NCI-H2029 treated with DMSO at 0.1 percent for 48 hours (cell line): Measurements from ENCODE around the gene OR14A2.
"Not testable (repeated sequence)": the region's sequence is repeated elsewhere in the genome, so short reads cannot be mapped to it uniquely, and the experiment has no call there.

Source experiments
- DNase-seq: peaks from one replicate; lab custom pipeline; 2025; lab: John Stamatoyannopoulos, UW

OR14A2 gene

GRCh38 chr1:247748041-247748440 is at the start of gene OR14A2:
OR14A2 (minus strand) TSS chr1:247748141.
- DNase-seq, result no peak

GRCh38 chr1:247797518-247797917 is 49.6 kb upstream of the OR14A2 start:
- DNase-seq, result no peak

GRCh38 chr1:247769603-247770002 is 21.7 kb upstream of the OR14A2 start:
- DNase-seq, result no peak

- no peak for DNase-seq
These were observed 12.5 kb upstream of the OR14A2 start, which contains the start of gene OR1C1 for GRCh38 chr1:247760456-247760855. OR1C1 (minus strand) TSS chr1:247760556; CDS start chr1:247758406, 2,150 bp downstream.

- DNase-seq, result not testable (repeated sequence)
These were observed 6.4 kb upstream of the OR14A2 start for GRCh38 chr1:247754311-247754710.

GRCh38 chr1:247749870-247750269 is 1.9 kb upstream of the OR14A2 start:
- DNase-seq, result no peak

GRCh38 chr1:247747616-247748015 is 325 bp downstream of the OR14A2 start:
- DNase-seq, result no peak

- DNase-seq, result no peak
These were observed 1.5 kb downstream of the OR14A2 start for GRCh38 chr1:247746391-247746935.

GRCh38 chr1:247742215-247742760 is 5.7 kb downstream of the OR14A2 start:
- DNase-seq, result not testable (repeated sequence)

- DNase-seq, result no peak
These were observed 6.2 kb downstream of the OR14A2 start for GRCh38 chr1:247741756-247742155.

- DNase-seq, result no peak
These were observed 7.2 kb downstream of the OR14A2 start for GRCh38 chr1:247740721-247741120.

GRCh38 chr1:247738315-247738714 is 9.6 kb downstream of the OR14A2 start, which contains the start of gene OR14K1:
OR14K1 (plus strand) TSS chr1:247738615; CDS start chr1:247738615, 0 bp downstream.
- DNase-seq, result no peak

- no peak for DNase-seq
These were observed 26.7 kb downstream of the OR14A2 start for GRCh38 chr1:247721222-247721621.

- DNase-seq, result no peak
These were observed 31.4 kb downstream of the OR14A2 start, which contains the start of gene OR6F1 for GRCh38 chr1:247716546-247716945. OR6F1 (minus strand) TSS chr1:247716646; CDS start chr1:247712755, 3,891 bp downstream.

GRCh38 chr1:247713753-247714152 is 34.2 kb downstream of the OR14A2 start:
- no peak for DNase-seq

- DNase-seq, result not testable (repeated sequence)
These were observed 37.3 kb downstream of the OR14A2 start for GRCh38 chr1:247710681-247711080.

- no peak for DNase-seq
These were observed 46.6 kb downstream of the OR14A2 start for GRCh38 chr1:247701338-247701737.

GRCh38 chr1:247681288-247681897 is 66.5 kb downstream of the OR14A2 start:
- peak; percentile 0 for DNase-seq

- no peak for DNase-seq
These were observed 67.8 kb downstream of the OR14A2 start for GRCh38 chr1:247680171-247680570.

- DNase-seq, result no peak
These were observed 68.3 kb downstream of the OR14A2 start, which contains the start of gene OR13G1 for GRCh38 chr1:247679639-247680038. OR13G1 (minus strand) TSS chr1:247679739; CDS start chr1:247673041, 6,698 bp downstream.
